NCI-H526 (cell line): ENCODE results near the gene HOXD12.

Experiments used
- DNase-seq, 2 experiments: peaks; one replicate each; lab custom pipeline; 2025; lab: John Stamatoyannopoulos, UW

Gene HOXD12

DNA sequence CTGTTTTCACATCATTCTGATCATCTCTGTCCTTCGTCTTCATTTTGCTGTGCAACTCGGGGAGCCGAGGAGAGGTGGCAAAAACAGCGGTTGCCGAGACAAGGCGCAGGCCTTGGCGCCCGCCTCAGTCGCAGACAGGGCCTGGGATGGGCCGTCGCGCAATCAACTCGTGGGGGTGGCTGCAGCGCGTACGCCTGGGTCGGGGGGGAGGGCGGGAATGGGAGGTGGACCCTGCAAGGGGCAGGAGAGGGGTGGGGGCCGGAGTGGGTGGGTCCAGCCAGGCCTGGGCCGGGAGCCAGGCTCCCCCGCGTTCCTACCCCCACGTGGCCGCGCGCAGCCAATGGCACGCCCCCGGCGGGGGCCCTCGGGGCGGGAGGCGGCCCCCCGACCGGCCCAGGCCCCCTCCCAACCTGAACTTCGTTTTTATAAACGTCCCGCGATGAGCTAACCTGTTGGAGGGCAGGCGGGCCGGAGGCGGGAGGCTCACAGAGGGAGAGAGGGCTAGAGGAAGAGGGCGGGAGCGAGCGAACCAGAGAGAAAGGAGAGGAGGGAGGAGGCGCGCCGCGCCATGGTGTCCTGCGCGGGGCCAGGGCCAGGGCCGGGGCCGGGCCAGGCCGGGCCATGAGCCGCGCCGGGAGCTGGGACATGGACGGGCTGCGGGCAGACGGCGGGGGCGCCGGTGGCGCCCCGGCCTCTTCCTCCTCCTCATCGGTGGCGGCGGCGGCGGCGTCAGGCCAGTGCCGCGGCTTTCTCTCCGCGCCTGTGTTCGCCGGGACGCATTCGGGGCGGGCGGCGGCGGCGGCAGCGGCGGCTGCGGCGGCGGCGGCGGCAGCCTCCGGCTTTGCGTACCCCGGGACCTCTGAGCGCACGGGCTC is 7.1 kb upstream of the HOXD12 start, which contains the start of gene HOXD13:
HOXD13 (plus strand) TSS at position 452 of the 875 bp plus-strand sequence; CDS start at position 622, 170 bp downstream.
- peak; percentile 50 to 84 for DNase-seq

DNA sequence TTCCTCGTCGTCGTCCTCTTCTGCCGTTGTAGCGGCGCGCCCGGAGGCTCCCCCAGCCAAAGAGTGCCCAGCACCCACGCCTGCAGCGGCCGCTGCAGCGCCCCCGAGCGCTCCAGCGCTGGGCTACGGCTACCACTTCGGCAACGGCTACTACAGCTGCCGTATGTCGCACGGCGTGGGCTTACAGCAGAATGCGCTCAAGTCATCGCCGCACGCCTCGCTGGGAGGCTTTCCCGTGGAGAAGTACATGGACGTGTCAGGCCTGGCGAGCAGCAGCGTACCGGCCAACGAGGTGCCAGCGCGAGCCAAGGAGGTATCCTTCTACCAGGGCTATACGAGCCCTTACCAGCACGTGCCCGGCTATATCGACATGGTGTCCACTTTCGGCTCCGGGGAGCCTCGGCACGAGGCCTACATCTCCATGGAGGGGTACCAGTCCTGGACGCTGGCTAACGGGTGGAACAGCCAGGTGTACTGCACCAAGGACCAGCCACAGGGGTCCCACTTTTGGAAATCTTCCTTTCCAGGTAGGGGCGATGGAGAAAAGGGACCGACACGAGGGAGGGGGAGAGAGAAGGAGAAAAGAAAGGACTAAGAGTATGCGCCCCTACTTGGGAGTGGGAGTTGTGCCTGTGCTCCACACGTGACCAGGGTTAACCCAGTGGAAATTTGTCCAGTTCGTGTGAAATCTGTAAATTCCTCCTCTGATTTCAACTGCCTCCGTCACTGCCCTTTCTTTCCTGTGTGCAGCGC is 6.3 kb upstream of the HOXD12 start:
- peak in 1 of 2 experiments; percentile 46 for DNase-seq

DNA sequence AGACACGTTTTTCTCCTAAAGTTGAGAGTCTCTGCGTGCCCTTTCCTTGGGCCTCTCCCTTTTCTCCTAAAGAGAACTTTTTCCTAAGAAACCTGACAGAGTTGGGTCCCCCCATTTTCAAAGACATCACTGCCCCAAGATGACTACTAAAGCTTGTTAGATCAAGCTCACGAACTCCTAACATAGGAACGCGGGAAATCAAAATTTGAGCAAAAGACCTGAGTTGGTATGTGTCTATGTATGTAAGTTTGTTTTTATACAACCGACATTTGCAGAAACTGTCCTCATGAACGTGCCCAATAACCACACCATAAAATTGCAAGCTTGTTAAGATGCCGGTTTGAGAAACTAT is 5.7 kb upstream of the HOXD12 start:
- no peak for DNase-seq

DNA sequence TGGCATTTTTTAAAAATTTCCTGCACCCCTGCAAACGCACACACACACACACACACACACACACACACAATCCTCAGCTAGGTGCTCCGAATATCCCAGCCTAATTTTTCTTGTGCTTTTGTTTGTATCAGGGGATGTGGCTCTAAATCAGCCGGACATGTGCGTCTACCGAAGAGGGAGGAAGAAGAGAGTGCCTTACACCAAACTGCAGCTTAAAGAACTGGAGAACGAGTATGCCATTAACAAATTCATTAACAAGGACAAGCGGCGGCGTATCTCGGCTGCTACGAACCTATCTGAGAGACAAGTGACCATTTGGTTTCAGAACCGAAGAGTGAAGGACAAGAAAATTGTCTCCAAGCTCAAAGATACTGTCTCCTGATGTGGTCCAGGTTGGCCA is 5.2 kb upstream of the HOXD12 start:
- DNase-seq: no peak

DNA sequence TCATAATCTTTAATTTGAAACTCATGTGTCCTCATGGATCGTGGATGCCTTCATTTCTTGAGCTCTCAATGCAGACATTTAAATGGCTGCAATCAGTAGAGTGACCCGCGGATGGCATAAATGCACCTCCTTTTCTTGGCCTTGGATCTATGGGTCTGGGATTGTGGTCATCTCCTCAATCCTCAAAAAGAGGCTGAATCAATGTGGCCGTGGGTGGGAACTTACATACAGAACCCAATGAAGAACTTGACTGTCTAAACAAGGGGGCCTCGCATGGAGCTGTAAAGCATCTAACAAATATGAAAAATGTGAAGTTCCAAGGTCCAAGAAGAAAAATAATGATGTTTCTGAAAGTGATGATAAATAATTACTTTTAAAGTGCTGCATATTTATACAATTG is 4.2 kb upstream of the HOXD12 start:
- no peak for DNase-seq

DNA sequence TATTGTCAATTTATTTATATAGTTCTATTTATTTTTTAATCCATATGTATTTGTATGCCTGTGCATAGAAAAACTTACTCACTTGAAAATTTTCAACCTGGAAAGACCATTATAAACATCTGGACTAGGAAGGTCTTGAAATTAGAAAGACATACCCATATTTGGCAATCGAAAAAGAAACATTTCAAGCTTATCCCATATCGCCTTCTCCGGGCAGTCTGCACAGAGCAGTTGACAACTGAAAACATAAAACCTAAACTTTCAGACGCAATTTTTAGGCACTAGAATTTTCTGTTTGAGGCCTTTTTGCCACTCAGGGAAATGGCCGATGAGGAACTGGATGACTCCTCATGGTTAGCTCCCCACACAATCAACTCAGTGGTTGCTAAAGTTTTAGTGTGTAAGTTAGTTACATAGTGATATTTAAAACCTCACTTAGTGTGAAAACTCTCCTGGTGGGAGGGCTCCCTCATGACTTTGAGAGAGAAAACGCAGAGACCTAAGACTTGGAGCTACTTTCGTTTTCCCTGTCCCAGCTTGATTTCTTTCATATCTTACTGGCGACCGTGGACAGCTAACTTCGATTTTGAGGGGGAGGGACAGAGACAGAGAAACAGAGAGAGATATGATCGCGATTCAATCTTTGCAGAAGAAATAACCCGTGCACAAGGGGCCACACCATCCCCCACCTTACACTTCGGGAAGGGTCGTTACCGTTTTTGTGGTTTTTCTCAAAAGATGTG is 3.2 kb upstream of the HOXD12 start:
- DNase-seq: peak in 1 of 2 experiments; percentile 46

DNA sequence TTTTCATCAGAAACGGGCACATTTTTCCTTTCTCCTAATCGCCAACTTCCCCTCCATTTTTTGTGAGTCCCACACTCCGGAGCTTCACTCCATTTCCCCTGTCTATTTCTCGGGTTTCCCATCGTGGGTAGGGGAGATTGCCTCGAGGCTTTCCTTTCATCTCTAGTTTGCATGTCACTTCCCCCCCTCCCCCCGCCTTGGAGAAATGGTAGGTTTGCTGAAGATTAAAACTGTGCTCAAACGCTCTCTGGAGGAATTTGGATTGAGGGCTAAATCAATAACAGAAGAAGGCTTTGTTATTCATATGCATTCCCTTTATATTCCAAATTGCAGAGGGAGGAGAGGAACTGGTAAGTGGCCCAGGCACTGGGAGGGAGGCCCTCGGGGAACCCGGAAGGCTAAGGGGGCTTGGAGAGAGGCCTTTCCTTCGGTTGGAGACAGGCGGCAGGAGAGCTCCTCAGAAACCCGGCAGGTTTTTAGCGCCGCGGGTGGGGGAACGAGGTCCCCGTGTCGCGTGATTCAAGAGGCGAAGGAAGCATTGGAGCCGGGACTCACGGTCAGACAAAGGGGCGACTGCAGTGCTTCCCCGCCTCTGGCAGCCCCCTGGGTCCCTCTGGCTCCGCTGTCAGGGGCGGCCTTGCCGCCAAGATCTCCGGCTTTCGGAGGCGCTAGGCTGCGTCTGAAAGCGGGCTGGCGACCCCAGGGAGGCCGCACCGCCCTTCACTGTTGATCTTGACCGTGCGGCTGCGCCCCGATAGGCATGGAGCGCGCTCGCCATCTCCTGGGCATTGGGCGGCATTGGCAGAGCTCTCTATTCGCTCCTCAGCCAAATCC is 2.4 kb upstream of the HOXD12 start:
- DNase-seq: peak; percentile 87 to 97

DNA sequence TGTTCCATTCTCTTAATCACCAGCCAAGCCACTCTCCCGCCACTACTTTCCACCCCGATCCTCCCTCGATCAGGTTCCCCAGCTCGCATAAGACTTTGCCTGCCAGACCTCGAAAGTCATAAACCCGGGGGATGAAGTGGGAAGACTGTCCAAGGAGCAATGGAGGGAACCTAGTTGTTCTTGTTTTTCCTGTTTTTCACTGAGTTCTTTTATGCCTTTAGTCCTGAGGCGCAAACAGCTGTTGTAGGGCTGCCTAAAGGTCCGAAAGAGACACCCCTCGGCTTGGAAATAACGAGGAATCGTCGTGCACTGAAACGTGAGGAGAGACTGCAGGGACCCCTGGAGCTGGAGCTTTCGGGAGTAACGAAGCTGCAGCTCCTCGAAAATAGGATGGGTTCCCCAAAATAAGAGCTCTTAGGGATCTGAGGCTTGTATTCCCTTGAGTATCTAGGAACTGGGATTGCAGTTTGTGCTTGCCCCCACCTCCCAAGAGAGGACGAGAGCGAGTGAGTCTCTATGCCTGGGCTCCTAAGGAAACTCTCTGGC is 1.7 kb upstream of the HOXD12 start:
- DNase-seq: no peak

DNA sequence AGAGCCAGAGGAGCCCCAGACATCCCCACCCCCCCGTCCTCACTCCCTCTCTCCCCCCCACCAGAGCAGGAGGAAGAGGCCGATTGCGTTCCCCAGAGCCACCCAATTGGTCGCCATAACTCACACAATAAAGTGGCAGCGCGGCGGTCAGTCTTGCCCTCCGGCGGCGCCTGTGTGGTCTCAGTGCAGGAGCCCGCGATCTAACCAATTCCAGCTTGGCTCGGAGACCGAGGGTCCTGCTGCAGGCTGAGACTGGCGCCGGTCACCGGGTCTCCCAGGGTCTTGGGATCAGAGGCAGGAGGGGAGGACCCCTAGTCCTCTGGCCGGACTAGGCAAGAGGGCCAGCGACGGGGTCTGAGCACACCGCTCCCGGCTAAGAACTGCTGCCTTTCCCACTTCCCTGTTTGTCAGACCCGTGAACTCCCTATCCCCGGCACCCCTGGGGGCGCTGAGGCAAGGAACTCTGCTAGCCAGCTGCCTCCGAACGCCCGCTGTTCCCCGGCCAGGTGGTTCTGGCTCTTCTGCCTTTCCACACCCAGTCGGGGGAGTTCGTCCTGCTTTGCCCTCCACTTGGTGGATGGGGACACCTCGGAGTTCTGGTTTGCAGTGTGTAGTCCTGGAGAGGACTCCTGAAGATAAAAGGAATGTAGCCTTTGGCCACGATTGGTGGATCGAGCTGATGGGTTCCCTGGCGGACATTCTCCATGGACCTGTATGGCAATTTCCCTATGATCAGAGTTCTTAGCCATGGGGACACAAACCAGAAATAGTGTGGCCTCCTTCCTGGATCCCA is 1.0 kb upstream of the HOXD12 start:
- DNase-seq: peak; percentile 24 to 67

DNA sequence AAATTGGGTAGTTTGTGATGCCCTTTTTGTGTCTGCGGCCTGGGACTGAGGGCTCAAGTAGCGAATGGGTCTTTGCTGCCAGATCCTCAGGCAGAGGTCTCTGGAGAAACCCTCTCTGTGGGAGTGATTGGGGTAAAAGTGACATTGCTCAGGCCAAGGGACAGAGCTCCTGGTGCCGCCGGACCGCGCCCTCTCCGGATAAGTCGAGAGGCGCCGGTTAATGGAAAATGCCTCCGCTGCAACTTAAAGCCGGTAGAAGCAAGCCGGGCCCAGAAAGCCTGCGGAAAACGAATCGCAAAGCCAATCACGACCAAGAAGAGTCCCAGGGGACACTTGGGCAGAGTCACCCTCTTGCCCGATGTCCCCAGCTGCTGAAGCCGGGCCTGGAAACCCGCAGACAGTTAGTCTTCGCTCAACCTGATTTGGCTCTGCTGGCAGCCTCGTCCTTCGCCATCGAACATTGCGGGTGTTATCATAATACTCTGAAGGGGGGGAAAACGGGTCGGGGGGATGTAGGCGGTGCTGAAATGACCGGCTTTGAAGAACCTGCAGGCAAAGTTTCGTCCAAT is 352 bp upstream of the HOXD12 start:
- no peak for DNase-seq

DNA sequence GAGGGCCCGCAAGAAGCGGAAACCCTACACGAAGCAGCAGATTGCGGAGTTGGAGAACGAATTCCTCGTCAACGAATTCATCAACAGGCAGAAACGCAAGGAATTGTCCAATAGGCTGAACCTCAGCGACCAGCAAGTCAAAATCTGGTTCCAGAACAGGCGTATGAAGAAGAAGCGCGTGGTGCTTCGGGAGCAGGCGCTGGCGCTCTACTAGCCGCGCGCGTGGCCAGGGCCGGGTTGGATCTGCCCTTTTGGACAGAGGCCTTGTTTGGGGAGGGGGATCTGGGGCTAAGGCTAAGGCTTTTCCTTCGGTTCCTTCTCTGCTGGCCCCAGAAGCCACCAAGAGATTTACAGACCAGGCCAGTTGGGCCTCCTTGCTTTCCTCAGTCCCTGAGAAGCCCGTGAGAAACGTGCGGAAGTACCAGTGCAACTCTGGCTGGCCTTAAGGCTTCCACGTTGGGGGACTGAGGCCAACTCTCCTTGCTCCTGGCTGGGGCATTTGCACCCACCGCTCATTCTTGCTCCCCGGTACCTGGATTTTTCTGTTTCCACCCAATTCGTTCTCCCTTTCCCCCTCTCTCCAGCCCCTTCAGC is 1.0 kb downstream of the HOXD12 start:
- DNase-seq: no peak

DNA sequence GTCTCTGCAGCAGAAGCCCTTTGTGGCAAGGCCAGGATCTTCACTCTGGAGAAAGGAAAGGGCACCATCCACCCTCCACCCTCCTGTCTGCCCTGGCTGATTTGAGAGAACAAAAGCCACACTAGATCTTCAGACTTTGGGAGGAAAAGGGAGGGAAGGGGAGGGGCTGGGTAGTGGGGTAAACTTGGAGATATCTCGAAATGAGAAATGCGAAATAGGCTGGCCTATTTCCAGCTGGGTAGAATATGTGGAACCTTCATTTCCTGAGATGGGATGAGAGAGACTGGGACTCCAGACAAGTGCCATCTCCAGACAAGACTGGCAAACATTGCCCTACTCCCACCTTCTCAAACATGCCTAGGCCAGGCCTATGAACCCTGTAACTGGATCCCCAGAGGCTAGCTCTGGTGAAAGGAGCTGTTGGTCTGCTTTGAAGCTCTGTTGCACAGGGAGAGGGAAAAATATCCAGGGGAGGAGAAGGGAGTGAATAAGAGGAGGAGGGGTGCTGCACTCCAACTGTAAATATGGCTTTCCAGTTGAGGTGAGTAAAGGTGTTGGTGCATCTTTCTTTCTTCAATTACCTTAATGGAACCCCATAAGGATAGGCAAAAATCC is 1.7 kb downstream of the HOXD12 start:
- no peak for DNase-seq

DNA sequence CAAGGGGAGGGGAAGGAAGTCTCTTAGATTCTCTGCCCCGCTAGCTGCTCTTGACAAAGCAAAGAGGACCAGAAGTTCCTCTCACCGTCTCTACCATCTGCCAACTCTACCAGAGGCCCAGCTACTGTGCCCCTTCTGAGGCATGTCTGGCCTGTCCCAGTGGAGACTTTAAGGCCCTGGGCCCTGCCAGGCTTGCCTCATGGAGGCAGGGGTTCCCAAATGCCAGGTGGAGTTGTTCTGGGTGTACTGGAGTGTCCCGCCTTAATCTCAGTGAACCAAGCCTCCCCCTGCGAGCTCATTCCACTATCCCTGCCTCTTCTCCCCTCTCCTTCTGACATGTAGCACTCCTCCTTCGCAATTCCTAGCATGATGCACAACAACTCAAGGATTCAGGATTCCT is 2.2 kb downstream of the HOXD12 start:
- DNase-seq: no peak

DNA sequence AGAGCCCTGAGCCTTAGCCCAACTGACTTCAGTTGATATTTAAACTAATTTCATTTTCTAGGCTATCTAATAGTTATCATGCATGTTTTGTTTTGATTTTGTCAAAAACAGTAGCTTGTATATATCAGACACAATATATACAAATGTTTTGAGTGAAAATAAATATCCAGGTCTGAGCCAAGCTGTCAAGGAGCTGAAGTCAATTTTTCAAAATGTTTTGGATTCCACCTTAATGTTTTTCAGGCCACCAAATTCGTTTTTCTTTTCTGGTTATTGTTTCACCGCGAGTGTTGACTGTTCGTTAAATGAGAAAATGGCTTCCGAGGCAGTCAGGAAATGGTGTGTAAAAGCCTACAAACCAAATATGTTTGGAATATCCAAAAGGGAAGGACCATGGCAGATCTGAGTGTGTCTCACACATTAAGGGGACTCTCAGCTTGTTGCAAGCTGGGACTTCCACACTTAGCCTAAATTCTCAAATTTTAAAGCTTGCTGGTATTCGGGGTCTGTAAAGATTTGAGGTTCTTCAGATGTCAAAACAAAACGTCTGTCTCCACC is 2.8 kb downstream of the HOXD12 start:
- DNase-seq: no peak

DNA sequence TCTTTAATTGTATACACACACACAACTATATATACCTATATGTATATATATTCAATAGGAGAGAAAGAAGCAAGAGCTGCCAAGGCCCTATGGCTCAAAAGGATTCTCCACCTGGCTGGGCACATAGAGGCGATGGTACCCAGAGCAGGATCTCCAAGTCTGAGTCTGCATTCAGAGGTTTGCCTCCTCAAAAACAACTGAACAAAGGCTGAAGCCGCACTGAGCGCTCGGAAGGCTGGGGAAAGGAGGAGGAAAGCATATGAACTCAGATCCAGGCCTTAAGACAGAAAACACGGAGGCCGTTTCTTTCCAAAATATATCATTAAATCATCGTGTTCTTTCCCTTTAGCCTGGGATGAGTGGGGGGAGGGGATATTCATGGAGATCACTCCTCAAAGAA is 3.6 kb downstream of the HOXD12 start:
- no peak for DNase-seq

DNA sequence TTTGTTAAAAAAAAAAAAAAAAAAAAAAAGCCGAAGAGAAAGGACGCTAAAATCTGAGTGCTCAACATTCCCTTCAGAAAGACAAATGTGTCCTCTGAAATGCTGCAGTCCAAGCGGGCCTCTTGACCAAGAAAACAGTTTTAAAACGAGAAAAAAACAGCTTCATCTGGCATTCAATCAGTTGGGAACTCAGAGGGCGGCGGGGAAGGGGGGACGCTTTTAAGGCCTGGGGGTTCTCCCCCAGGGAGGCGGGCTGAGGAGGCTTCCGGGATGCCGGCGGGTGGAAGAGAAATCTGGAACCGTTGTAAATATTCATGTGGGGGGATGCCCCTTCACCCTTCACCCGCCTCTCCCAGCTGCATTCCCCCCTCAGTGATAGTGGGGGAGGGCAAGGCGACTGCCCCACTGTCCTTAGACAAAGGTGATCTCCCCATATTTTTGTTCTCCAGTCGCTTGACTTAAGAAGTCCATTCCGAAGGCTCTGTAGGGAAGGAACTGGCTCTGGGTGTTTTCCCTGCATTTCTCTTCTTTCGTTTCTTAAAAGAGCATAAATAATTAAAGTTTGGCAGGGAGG is 4.2 kb downstream of the HOXD12 start:
- no peak for DNase-seq

DNA sequence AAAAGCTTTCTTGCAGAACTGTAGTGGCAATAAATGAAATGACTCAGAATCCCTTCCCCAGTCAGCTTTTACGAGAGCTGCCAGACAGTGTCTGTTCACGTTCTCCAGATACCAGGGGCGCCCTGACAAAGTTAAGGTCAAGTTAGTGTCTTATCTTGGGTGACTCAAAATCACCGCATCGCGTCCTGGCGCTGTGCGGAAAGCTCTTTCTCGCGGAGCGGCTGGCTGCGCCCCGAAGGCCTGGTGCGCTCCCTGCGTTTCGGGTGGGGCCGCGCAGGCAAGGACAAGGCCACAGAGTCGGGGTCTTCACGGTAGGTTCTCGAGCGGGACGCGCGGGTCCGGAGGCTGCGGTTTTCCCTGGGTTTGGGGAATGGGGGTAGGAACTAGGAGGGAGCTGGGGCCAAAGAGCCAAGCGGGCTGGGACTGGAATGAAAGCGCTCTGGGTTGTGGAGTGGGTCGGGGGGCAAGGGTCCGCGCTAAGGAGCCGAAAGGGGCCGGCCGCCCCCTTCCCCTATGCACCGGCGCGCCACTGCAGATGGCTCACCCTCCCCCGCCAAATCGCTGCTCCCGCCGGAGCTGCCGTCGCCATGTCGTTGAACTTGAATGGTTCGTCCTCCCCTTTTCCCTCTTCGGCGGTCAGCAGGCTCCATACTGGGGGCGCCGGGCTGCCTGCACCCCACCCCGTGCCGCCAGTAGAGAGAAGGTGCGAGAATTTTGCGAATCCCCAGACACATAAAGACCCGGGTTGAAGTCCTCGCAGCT is 4.9 kb downstream of the HOXD12 start:
- DNase-seq: no peak
